Lower leg skin (tissue), 4 donors: ENCODE results near the gene KLHDC7B. TPM values are rescaled to one million over a fixed set of nuclear protein-coding genes. Genes with fewer than 3 reads are reported as not detected.

ENCODE experiments used
- DNase-seq, 2 donors: peaks; one replicate each; pipeline ENCODE4 v3.0.0-alpha.2; 2019; ENCODE audit warnings: low spot score in 2 of 2
- H3K4me3 ChIP-seq: fragments of 200-600 bp; sonication (generic); 2 replicates; pipeline ENCODE4 v1.5.1; 2017; ENCODE audit warnings: mild to moderate bottlenecking, low read depth; ENCODE audit not compliant: poor library complexity, severe bottlenecking
- POLR2A ChIP-seq, 2 donors: fragments of 450-650 bp; IDR thresholded peaks; one replicate each; pipeline ENCODE4 v1.6.1; 2016 to 2017; ENCODE audit warnings: antibody characterized with exemption in 2 of 2, mild to moderate bottlenecking in 1 of 2, moderate library complexity in 1 of 2
- WGBS, 2 donors: methylation state at CpG; one replicate each; pipeline ENCODE4 v1.1.5; 2018; 5-methylcytosine and 5-hydroxymethylcytosine counted together
- intact Hi-C: fragments of 100-400 bp; cut with DNase I; formaldehyde crosslinking; loops from one replicate; pipeline ENCODE4 v1.15.0; 2023; ENCODE audit warnings: low total_unique reads
- total RNA-seq, 4 donors: library from RNA; depleted of rRNA; stranded (reverse); fragments of >200 nt; gene quantifications; one replicate each; pipeline ENCODE4 v1.1.0, GENCODE V29; 2016
- TF ChIP-seq, protein P1 (sequence below), 3 donors: fragments of 450-650 bp; IDR thresholded peaks; one replicate each; pipeline ENCODE4 v1.5.1; 2016; ENCODE audit warnings: antibody characterized with exemption in 3 of 3, mild to moderate bottlenecking in 3 of 3, moderate library complexity in 2 of 3

The KLHDC7B gene
- total RNA-seq, 4 donors from 2014 or later, result 0.07 to 0.10 TPM; not detected in 2

DNA sequence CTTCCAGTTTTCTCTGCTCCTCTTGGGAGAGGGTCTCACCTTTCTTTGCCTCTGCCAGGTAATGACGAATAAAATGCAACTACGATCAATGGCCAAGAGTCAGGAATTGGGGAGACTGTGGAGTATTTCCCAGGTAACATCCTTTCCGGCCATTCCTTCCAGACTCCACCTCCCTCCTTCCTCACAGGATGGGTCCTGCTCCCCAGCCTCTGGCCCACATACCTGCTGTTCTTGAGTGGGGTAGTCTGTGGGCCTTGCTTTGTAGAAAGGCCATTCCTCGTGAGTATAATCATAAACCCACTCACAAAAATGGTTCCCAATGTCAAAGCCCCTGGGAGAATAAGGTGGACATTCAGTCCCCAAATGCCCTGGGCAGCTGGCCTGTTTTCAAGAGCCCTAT is 34.1 kb downstream of the KLHDC7B start:
- no peak for DNase-seq
- intact Hi-C loops, result no loop called here
- TF ChIP-seq POLR2A (IDR thresholded peaks at IDR 0.05), result no peak
- TF ChIP-seq, protein P1, sequence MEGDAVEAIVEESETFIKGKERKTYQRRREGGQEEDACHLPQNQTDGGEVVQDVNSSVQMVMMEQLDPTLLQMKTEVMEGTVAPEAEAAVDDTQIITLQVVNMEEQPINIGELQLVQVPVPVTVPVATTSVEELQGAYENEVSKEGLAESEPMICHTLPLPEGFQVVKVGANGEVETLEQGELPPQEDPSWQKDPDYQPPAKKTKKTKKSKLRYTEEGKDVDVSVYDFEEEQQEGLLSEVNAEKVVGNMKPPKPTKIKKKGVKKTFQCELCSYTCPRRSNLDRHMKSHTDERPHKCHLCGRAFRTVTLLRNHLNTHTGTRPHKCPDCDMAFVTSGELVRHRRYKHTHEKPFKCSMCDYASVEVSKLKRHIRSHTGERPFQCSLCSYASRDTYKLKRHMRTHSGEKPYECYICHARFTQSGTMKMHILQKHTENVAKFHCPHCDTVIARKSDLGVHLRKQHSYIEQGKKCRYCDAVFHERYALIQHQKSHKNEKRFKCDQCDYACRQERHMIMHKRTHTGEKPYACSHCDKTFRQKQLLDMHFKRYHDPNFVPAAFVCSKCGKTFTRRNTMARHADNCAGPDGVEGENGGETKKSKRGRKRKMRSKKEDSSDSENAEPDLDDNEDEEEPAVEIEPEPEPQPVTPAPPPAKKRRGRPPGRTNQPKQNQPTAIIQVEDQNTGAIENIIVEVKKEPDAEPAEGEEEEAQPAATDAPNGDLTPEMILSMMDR (IDR thresholded peaks at IDR 0.05), result no peak
- no peak overlapping the region for H3K4me3 ChIP-seq
- 93 to 95% methylated on average over 4 of the region's 4 CpGs for WGBS, 2 donors

DNA sequence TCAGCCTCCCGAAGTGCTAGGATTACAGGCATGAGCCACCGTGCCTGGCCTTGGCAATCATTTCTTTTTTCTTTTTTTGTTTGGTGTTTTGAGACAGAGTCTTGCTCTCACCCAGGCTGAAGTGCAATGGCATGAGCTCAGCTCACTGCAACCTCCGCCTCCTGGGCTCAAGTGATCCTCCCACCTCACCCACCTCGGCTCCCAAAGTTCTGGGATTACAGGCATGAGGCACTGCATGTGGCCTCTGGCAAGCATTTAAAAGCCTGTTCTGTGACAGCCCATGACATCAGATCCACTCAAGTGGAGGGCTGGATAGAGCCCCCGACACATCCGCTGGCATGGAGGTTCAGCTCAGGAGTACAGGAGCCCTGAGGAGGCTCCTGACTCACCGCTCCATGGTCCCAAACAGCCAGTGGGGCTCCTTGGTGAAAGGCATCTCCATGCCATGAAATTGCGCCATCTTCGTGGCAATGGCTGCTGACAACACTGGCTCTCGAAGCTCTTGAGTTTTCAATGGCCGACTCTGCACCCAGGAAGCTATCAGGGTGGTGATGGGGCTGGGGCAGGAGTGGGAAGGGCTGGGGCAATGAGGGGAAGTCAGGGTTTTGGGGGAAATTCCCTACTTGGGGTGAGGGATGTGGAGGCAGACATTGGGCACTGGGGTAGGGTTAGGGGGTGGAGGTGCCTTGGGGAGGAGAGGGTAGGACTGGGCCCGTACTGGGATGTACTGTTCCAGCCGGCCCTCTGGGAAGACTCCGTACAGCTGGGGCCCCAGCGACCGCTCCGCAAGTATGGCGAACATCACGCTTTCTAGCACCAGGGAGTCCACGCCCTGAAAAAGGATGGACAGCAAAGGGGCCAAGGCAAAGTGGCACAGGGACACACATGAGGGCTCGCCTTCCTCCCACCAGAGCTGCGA is 35.6 kb downstream of the KLHDC7B start:
- intact Hi-C loops, result no loop called here
- WGBS, 2 donors, result 92 to 95% methylated on average over 22 of the region's 22 CpGs
- TF ChIP-seq, protein P1 (IDR thresholded peaks at IDR 0.05), result no peak
- TF ChIP-seq POLR2A (IDR thresholded peaks at IDR 0.05), result no peak
- DNase-seq, result no peak
- H3K4me3 ChIP-seq, result peak overlapping the region; percentile 51

DNA sequence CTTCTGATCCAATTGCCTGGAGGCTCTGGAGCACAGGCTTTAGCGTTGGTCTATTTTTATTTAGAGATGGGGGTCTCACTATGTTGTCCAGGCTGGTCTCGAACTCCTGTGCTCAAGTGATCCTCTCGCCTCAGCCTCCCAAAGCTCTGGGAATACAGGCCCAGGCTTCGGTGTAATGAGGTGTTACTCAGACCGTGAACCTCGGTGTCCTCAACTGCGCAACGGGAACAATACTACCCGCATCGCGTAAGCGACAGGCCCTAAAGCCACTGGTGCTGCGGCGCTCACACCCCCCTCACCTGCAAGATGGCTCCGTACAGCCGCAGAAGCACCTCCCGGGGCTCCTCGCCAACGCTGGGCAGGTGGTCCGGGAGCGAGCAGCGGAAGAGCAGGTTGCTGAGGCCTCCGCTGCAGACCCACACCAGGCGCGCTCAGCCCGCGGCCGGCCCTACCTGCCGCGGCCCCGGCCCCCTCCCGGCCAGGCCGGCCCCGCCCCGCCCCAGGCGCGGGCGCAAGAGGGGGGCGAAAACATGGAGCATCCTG is 36.3 kb downstream of the KLHDC7B start:
- H3K4me3 ChIP-seq, result peak overlapping the region; percentile 51
- WGBS, 2 donors, result 10 to 13% methylated on average over 17 to 28 of the region's 39 CpGs
- intact Hi-C loops, result no loop called here
- no peak for DNase-seq
- no peak for TF ChIP-seq POLR2A (IDR thresholded peaks at IDR 0.05)
- TF ChIP-seq, protein P1 (IDR thresholded peaks at IDR 0.05), result no peak

DNA sequence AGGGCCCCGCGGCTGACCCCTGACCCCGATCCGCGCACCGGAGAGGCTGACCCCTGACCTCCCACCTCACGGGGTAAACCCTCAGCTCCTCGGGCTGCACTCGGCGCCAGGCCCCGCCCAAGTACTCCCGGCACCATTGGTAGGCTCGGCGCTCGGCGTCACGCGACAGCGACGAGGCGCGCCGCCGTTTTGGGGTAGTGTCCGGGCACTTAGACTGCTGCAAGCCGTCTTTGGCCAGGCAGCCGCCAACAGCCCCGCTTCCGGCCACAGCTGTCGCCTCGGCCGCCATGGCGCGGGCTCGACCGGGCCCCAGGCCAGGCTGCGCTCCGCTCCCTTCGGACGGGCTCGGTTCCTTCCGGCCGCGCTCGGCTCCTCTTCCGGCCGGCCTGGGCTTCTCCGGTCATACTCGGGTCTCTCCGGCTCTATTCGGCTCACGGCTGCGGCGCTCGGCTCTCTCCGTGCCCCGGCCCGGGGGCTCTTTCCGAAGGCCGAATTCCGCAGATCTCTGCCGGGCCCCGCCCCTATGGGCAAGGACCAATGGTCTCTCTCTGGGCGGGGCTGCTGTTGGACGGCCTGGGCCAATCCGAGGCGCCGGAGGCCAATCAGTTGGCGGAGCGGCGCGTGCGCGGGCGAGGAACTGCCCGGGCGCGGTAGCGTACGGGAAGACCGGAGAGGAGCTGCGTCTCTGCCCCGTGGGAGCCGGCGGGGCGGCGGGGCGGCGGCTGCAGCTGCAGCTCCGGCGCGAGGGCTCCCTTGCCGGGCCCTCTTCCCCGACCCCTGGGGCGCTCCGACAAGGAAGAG is 37.0 kb downstream of the KLHDC7B start, which contains the start of gene CHKB:
TSS of gene CHKB (minus strand) at position 357 of the 801 bp plus-strand sequence. CDS start at position 289, 68 bp downstream.
- WGBS, 2 donors, result 0% methylated on average over 57 to 65 of the region's 96 CpGs
- peak in 1 of 2 donors; percentile 44 for TF ChIP-seq POLR2A (IDR thresholded peaks at IDR 0.05)
- TF ChIP-seq, protein P1 (IDR thresholded peaks at IDR 0.05), result no peak
- DNase-seq, result peak; percentile 97 to 99
- H3K4me3 ChIP-seq, result peak within 1 kb of the TSS; percentile 51
- intact Hi-C loops, result no loop called here

GRCh38 chr22:50583294-50583861 is 37.7 kb downstream of the KLHDC7B start:
- intact Hi-C loops, result no loop called here
- TF ChIP-seq POLR2A (IDR thresholded peaks at IDR 0.05), result no peak
- TF ChIP-seq, protein P1 (IDR thresholded peaks at IDR 0.05), result no peak
- DNase-seq, result no peak
- WGBS, 2 donors, result 5 to 6% methylated on average over 29 to 37 of the region's 37 CpGs
- peak overlapping the region; percentile 44 for H3K4me3 ChIP-seq
